Natural killer cell (primary cell): Measurements from ENCODE around the gene PLG. TPM values are rescaled to one million over a fixed set of nuclear protein-coding genes. Genes with fewer than 3 reads are reported as not detected.
"Not testable (repeated sequence)": the region's sequence is repeated elsewhere in the genome, so short reads cannot be mapped to it uniquely, and the experiment has no call there.

Experiments
- ATAC-seq, 3 donors: fragments of 150-1000 bp in 2 of 3; fragments of 200-7000 bp in 1 of 3; cut with Tn5 transposase; 1 replicate in 1 of 3; 2 replicates in 2 of 3; pipeline ENCODE4 v1.10.0; 2021; ENCODE audit warnings: mild to moderate bottlenecking in 2 of 3, moderate library complexity in 2 of 3
- DNase-seq, 2 donors: peaks; one replicate each; pipeline versions ENCODE4 v3.0.0 to v3.0.0-alpha.2; 2013 to 2021; ENCODE audit warnings: mixed read lengths in 1 of 2
- H3K27ac ChIP-seq: one replicate; pipeline ENCODE4 v1.5.1; 2013; ENCODE audit warnings: mild to moderate bottlenecking, low read length
- H3K27me3 ChIP-seq: one replicate; pipeline ENCODE4 v1.6.1; 2013; ENCODE audit warnings: low read length; ENCODE audit not compliant: control insufficient read depth, insufficient read depth
- H3K36me3 ChIP-seq: one replicate; pipeline ENCODE4 v1.6.1; 2013; ENCODE audit warnings: low read length; ENCODE audit not compliant: control insufficient read depth, insufficient read depth
- H3K4me1 ChIP-seq: one replicate; pipeline ENCODE4 v1.6.1; 2013; ENCODE audit warnings: low read length; ENCODE audit not compliant: control insufficient read depth, insufficient read depth
- H3K4me3 ChIP-seq: one replicate; pipeline ENCODE4 v1.5.1; 2013; ENCODE audit warnings: low read length
- H3K9me3 ChIP-seq: one replicate; pipeline ENCODE4 v1.6.1; 2013; ENCODE audit warnings: low read length; ENCODE audit not compliant: control insufficient read depth, insufficient read depth
- H3K27ac Mint-ChIP-seq, 2 donors: one replicate each; pipeline ENCODE4 v1.8.0; 2022; ENCODE audit warnings: mild to moderate bottlenecking in 2 of 2, mixed read lengths in 2 of 2, moderate library complexity in 1 of 2
- H3K27me3 Mint-ChIP-seq, 2 donors: one replicate each; pipeline ENCODE4 v1.8.0; 2022; ENCODE audit warnings: low read depth in 2 of 2, mixed read lengths in 2 of 2
- H3K36me3 Mint-ChIP-seq: one replicate; pipeline ENCODE4 v1.8.0; 2022; ENCODE audit warnings: mixed read lengths
- H3K4me1 Mint-ChIP-seq, 2 donors: one replicate each; pipeline ENCODE4 v1.8.0; 2022; ENCODE audit warnings: mixed read lengths in 2 of 2
- H3K4me3 Mint-ChIP-seq: one replicate; pipeline ENCODE4 v1.8.0; 2022; ENCODE audit warnings: mild to moderate bottlenecking, moderate library complexity, mixed read lengths
- H3K9me3 Mint-ChIP-seq, 2 donors: one replicate each; pipeline ENCODE4 v1.8.0; 2022; ENCODE audit warnings: mixed read lengths in 2 of 2
- CTCF ChIP-seq: fragments of 200-600 bp; IDR thresholded peaks from one replicate; pipeline ENCODE4 v1.8.0; 2022; ENCODE audit warnings: antibody characterized with exemption
- WGBS: methylation state at CpG from one replicate; pipeline ENCODE4 v1.1.7; 2013; ENCODE audit warnings: missing lambda C conversion rate; ENCODE audit not compliant: insufficient coverage; 5-methylcytosine and 5-hydroxymethylcytosine counted together
- intact Hi-C: fragments of 100-400 bp; cut with micrococcal nuclease; formaldehyde crosslinking; loops from one replicate; pipeline ENCODE4 v1.14.2; 2022
- total RNA-seq, 4 donors: library from RNA; stranded (reverse); fragments of 120-200 nt in 1 of 4; gene quantifications; one replicate each; pipeline versions ENCODE4 v1.2.3 to v1.2.4, GENCODE V29; 2013 to 2022

The PLG gene
- total RNA-seq, 3 donors from 2014 or later (not counting 1 experiment from before 2014, with no cell fraction given): not detected

- Mint-ChIP-seq H3K27ac (no peak overlapping the region), H3K4me1 (peaks cover 0 to 4% of the 10 kb centered on the region in 2 donors), H3K9me3 (no peaks in the 10 kb centered on the region), H3K36me3 (no peaks in the 10 kb centered on the region), H3K4me3 (peak overlapping the region; percentile 40), H3K27me3 (peaks cover 15 to 23% of the 10 kb centered on the region in 2 donors)
- Histone ChIP-seq H3K36me3 (no peaks in the 10 kb centered on the region), H3K9me3 (no peaks in the 10 kb centered on the region), H3K4me1 (no peaks in the 10 kb centered on the region), H3K4me3 (no peak overlapping the region), H3K27me3 (peaks cover 3% of the 10 kb centered on the region), H3K27ac (no peak overlapping the region)
- WGBS: 92% methylated on average over 8 of the region's 8 CpGs
- no peak for TF ChIP-seq CTCF
- ATAC-seq (no peak), DNase-seq (no peak)
- intact Hi-C loops: no loop called here
Observed at GRCh38 chr6:160768101-160768500, 66.1 kb downstream of the PLG start.

- Mint-ChIP-seq H3K4me1 (no peaks in the 10 kb centered on the region), H3K4me3 (no peak overlapping the region), H3K27ac (no peak overlapping the region), H3K36me3 (no peaks in the 10 kb centered on the region), H3K27me3 (peaks cover 0 to 6% of the 10 kb centered on the region in 2 donors), H3K9me3 (no peaks in the 10 kb centered on the region)
- H3K4me1 ChIP-seq: no peaks in the 10 kb centered on the region
- ATAC-seq (no peak), DNase-seq (no peak)
- H3K36me3 ChIP-seq: no peaks in the 10 kb centered on the region
- no peak overlapping the region for H3K4me3 ChIP-seq
- intact Hi-C loops: no loop called here
- no peak overlapping the region for H3K27ac ChIP-seq
- H3K27me3 ChIP-seq: no peaks in the 10 kb centered on the region
- no peak for TF ChIP-seq CTCF
- H3K9me3 ChIP-seq: peaks cover 4% of the 10 kb centered on the region
- WGBS: 88% methylated on average over 1 of the region's 4 CpGs
Observed at GRCh38 chr6:160774399-160774798, 72.4 kb downstream of the PLG start.

- Histone ChIP-seq H3K4me3 (no peak overlapping the region), H3K27ac (no peak overlapping the region), H3K9me3 (peaks cover 7% of the 10 kb centered on the region), H3K27me3 (no peaks in the 10 kb centered on the region), H3K36me3 (no peaks in the 10 kb centered on the region), H3K4me1 (no peaks in the 10 kb centered on the region)
- WGBS: 89% methylated on average over 5 of the region's 6 CpGs
- peaks cover 3 to 4% of the 10 kb centered on the region in 2 donors for H3K9me3 Mint-ChIP-seq
- intact Hi-C loops: no loop called here
- H3K36me3 Mint-ChIP-seq: no peaks in the 10 kb centered on the region
- no peaks in the 10 kb centered on the region for H3K27me3 Mint-ChIP-seq
- H3K27ac Mint-ChIP-seq: no peak overlapping the region
- no peak for DNase-seq
- no peak for ATAC-seq
- no peaks in the 10 kb centered on the region for H3K4me1 Mint-ChIP-seq
- no peak overlapping the region for H3K4me3 Mint-ChIP-seq
- TF ChIP-seq CTCF: no peak
Observed at GRCh38 chr6:160775792-160776580, 73.9 kb downstream of the PLG start.

GRCh38 chr6:160779095-160779494 is 77.1 kb downstream of the PLG start:
- WGBS: 94% methylated on average over 6 of the region's 6 CpGs
- DNase-seq, H3K4me1 ChIP-seq, H3K4me1 Mint-ChIP-seq, H3K27ac Mint-ChIP-seq, H3K36me3 ChIP-seq, H3K9me3 Mint-ChIP-seq, H3K27me3 Mint-ChIP-seq, H3K27me3 ChIP-seq, intact Hi-C loops, ATAC-seq, H3K4me3 ChIP-seq, H3K9me3 ChIP-seq, H3K27ac ChIP-seq, H3K36me3 Mint-ChIP-seq, H3K4me3 Mint-ChIP-seq: not testable (repeated sequence)

GRCh38 chr6:160780656-160781055 is 78.6 kb downstream of the PLG start:
- H3K4me1 Mint-ChIP-seq, H3K4me3 ChIP-seq, H3K27me3 Mint-ChIP-seq, DNase-seq, ATAC-seq, H3K9me3 ChIP-seq, H3K4me1 ChIP-seq, H3K27me3 ChIP-seq, H3K4me3 Mint-ChIP-seq, H3K9me3 Mint-ChIP-seq, intact Hi-C loops, H3K27ac ChIP-seq, H3K36me3 ChIP-seq, H3K27ac Mint-ChIP-seq, H3K36me3 Mint-ChIP-seq: not testable (repeated sequence)
- 95% methylated on average over 3 of the region's 3 CpGs for WGBS
